HG02610 (cell line): ENCODE measurements around the gene PDE3A.
"Not testable (repeated sequence)": the region's sequence is repeated elsewhere in the genome, so short reads cannot be mapped to it uniquely, and the experiment has no call there.

Experiments used
- ATAC-seq: cut with Tn5 transposase; IDR thresholded peaks from one replicate; pipeline ENCODE4 v1.9.1; 2021; ENCODE audit warnings: mild to moderate bottlenecking, moderate library complexity; ENCODE audit not compliant: unreplicated experiment

Gene PDE3A

GRCh38 chr12:20596061-20596460 is 227.7 kb downstream of the PDE3A start:
- no peak for ATAC-seq

- ATAC-seq: no peak
Measured at GRCh38 chr12:20599757-20600156, 231.4 kb downstream of the PDE3A start.

GRCh38 chr12:20601668-20602280 is 233.4 kb downstream of the PDE3A start:
- ATAC-seq: no peak

- ATAC-seq: no peak
Measured at GRCh38 chr12:20602641-20603391, 234.5 kb downstream of the PDE3A start.

GRCh38 chr12:20604408-20605067 is 236.2 kb downstream of the PDE3A start:
- ATAC-seq: no peak

GRCh38 chr12:20615020-20615419 is 246.7 kb downstream of the PDE3A start:
- ATAC-seq: not testable (repeated sequence)

- no peak for ATAC-seq
Measured at GRCh38 chr12:20616093-20616492, 247.8 kb downstream of the PDE3A start.

GRCh38 chr12:20620261-20620660 is 251.9 kb downstream of the PDE3A start:
- no peak for ATAC-seq

- no peak for ATAC-seq
Measured at GRCh38 chr12:20624718-20625117, 256.4 kb downstream of the PDE3A start.

- no peak for ATAC-seq
Measured at GRCh38 chr12:20625531-20625930, 257.2 kb downstream of the PDE3A start.

- ATAC-seq: no peak
Measured at GRCh38 chr12:20627001-20627588, 258.8 kb downstream of the PDE3A start.

GRCh38 chr12:20628226-20628787 is 260.0 kb downstream of the PDE3A start:
- ATAC-seq: no peak

- no peak for ATAC-seq
Measured at GRCh38 chr12:20628999-20629398, 260.7 kb downstream of the PDE3A start.

- ATAC-seq: no peak
Measured at GRCh38 chr12:20629414-20630156, 261.2 kb downstream of the PDE3A start.

- no peak for ATAC-seq
Measured at GRCh38 chr12:20631711-20632110, 263.4 kb downstream of the PDE3A start.

GRCh38 chr12:20641106-20641505 is 272.8 kb downstream of the PDE3A start:
- ATAC-seq: no peak

GRCh38 chr12:20643822-20644221 is 275.5 kb downstream of the PDE3A start:
- no peak for ATAC-seq

- no peak for ATAC-seq
Measured at GRCh38 chr12:20646239-20646827, 278.0 kb downstream of the PDE3A start.

GRCh38 chr12:20653871-20654270 is 285.5 kb downstream of the PDE3A start:
- no peak for ATAC-seq

- no peak for ATAC-seq
Measured at GRCh38 chr12:20656600-20656999, 288.3 kb downstream of the PDE3A start.
